GM18861 (cell line): ENCODE data around the gene DAPP1.
A peak's percentile ranks its signal among the peaks of the same experiment; 100 is the strongest.

ENCODE experiments used
- ATAC-seq: cut with Tn5 transposase; IDR thresholded peaks from one replicate; pipeline ENCODE4 v1.9.1; 2021; ENCODE audit not compliant: unreplicated experiment

Gene DAPP1

DNA sequence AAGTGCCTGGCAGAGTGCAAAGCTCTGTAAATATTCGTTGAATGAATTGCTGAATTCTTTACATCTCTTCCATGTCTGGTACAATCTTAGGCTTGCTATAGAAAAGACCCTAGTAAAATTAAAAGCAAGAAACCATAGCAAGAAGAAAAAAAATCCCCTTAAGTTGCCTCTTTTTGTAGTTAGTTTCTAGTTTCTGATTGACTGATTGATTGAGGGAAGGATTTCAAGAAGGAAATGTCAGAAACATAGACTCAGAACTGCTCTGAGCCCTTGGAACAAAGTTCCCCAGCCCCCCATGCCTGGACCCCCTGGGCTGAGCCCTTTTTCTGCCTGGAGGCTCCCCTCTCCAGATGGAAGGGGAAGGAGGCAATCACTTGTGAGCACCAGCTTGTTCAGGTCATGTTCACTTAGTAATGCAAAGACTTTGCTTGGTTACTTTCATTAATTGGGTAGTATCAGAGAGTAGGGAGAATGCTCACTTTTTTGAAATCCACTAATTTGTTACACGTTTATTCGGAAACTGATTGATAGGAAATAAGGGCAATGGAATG lies 35.6 kb downstream of the DAPP1 start:
- peak; percentile 10 for ATAC-seq

DNA sequence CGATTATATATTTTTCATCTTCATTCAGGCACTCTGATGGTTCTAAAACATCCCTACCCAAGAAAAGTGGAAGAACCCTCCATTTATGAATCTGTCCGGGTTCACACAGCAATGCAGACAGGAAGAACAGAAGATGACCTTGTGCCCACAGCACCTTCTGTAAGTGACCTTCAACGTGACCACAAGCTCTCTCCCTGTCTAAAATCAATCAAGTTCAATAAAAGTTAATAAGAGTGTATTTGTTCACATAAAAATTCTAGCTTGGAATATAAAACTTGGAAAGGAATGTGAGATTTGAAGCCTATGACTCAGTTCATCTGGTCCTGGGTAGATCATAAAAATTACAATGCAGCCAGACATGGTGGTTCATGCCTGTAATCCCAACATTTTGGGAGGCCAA lies 36.6 kb downstream of the DAPP1 start:
- no peak for ATAC-seq

DNA sequence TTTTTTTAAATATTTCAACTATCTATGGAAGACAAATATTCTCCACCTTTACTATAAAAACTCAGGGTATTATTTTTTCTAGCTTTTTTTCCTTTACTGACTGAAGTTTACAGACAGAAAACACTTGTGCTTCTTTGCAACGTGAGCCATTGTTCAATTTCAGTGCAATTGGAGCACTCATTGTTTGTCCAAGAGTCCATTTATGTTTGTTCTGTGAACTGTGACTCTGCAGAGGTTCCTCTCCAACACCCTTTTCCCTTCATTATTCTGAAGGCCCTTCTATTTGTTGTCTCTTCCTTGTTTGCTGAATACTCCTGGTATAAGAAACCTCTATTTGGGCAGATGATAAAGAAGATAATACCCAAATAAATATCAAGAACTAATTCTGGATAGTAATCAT lies 37.4 kb downstream of the DAPP1 start:
- no peak for ATAC-seq

DNA sequence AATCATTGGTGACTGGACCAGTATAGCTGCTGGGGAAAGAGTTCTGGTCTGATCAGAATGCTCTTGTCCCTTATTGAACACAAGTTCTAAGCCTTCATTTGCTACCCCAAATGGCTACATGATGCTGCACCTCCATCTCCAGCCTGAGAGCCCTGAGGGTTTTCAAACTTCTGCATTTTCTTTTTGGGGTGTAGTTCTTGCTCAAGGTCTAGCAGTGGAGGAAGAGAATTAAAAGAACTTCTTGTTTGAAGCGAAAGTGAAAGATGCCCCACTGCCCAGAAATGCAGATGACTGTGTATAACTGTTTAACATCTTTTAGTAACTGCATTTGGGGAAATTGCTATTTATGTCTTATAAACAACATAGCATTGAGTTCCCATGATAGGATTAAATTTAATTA lies 39.1 kb downstream of the DAPP1 start:
- peak; percentile 43 for ATAC-seq

DNA sequence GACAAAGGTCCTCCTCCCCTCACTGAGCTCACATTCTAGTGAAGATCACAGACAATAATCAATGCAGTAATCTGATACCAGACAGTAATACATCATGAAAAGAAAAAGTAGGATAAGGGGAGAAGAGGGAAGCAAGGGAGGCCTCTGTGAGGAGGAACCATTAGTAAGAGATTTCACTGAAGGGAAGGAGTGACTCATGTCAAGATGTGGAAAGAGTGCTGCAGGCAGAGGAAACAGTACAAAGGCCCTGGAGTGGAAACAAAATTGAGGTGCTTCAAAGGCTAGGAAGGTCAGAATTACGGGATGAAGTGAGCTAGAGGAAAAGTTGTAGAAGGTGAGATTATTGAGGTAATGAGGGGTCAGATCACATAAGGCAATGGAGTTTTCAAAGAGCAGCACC lies 39.5 kb downstream of the DAPP1 start:
- no peak for ATAC-seq

DNA sequence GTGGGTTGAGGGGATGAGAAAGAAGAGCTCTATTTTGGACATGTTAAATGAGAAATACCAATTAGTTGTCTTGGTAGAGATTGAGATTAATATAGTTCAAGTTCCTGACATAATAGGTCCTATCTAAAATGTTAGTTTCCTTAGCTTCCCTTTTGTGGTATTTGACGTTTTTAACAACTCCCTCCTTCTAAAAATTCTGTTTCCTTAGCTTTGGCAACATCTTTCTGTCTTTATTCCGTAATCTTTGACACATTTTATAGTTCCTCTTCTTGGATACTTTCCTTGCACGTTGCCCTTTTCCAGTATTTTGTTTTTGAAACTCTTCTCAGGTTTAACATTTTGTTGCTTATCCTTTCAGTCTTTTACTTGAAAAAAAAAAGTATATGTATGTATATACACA lies 40.7 kb downstream of the DAPP1 start:
- no peak for ATAC-seq

DNA sequence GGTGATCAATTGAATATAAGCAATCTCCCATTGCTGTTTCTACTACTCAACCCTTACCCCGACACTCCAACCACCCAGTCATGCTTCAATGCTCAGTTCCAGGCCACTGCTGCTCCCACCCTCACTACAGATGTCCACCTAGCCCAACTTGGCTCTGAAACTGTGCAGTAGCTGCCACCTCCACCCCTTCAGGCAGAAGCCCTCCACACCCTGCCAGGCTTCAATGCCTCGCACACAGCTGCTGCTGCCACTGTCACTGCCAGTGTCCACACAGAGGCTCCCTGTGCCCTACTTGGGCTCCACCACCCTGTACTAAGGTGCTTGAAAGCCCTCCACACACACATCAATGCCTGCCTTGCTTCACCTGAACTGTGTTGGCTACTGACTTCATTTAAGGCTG lies 43.0 kb downstream of the DAPP1 start:
- peak; percentile 49 for ATAC-seq

DNA sequence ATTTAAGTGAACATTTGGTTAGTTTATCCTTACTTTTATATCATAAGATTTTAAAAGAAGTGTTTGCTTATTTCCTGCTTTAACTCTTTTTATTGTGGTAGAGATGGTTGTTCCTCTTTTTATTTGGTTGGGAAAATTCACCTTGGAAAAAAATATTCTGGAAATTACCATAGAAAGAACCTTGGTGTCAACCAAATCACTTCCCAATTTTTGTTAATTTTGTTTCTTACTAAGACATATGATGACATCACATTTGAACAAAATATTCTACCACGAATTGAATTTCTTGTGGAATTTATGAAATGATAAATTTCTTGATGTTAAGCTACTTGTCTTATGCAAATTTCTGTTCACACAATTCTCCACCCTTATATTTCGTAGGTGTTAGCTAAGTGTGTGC lies 43.9 kb downstream of the DAPP1 start:
- ATAC-seq = no peak

DNA sequence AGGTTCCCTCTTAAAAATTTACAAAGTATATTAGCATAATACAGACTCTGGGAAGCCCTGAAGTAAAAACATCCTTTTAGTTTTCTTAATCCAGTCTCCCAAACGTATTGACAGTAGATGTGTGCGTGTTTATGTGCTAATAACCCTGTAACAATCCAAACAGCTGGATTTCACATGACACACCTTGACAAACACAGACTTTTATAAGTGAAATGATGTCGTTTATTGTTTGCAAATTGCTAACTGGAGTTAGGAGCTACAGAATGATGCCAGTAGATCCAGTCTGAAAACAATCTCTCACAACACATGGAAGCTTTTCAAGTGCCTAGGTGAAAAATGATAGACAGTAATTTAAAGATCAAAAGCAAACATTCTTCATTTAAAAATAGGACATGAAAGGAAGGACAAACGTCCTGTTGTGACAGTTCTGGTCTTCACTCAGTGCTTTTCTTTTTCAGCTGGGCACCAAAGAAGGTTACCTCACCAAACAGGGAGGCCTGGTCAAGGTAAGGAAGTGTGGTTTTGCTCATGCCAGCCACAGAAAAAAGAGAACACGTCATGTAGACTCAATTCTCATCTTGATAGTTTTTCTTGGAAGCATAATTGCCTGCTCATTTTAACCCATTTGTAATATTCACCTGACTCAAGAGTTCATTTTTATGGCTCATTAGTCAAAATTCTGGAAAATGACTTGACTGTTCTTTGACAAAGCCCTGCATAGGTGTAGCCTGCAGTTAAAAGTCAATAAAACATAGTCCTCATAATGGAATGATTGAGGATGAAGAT lies 44.7 kb downstream of the DAPP1 start:
- ATAC-seq = no peak

DNA sequence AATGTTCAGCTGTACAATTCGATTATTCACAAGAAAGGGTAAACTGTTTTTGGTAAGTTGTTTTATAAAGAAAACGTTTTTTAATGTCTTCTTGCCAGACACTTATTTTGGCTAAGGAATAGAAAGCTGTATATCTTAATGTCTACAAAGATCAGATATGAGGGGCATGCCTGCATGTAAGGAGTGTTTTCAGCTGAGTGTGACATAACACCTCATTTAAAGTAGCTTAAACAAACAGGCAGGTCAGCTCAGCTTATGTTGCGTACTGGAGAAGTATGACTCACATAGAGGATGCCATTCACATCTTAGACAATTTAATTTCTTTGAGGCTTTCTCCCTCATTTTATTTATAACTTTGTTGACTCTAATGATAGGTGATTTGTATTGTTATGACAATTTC lies 47.2 kb downstream of the DAPP1 start:
- no peak for ATAC-seq

DNA sequence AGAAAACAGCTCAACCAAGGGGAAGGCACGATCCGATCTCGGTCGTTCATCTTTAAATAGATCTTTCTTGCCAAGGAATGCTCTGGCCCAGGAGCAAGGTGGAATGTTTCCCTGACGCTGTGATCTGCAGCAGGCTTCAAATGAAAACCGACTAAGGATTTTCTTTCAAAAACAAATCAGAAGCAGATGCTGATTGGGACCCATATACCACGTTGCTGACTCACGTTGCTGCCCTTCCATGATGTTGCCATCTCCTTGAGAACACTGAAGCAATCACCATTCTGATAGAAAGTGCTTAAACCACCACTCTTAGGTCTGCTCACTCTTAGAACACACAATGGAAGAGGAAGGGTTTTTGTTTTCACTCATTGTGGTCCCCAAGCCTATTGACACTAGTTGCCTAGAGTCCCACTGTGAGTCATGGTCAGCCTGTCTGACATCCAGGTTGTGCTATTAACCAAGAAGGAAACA lies 51.5 kb downstream of the DAPP1 start:
- no peak for ATAC-seq

DNA sequence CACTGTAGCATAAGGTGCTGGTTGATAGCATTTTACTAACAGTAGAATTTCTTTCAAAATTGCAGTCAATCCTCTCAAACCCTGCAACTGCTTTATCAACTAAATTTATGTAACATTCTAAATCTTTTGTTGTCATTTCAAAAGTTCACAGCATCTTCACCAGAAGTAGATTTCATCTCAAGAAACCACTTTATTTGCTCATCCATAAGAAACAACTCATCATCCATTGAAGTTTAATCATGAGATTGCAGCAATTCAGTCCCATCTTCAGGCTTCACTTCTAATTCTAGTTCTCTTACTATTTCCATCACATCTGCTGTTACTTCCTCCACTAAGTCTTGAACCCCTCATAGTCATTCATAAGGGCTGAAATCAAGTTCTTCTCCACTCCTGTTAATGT lies 55.9 kb downstream of the DAPP1 start:
- ATAC-seq = no peak

DNA sequence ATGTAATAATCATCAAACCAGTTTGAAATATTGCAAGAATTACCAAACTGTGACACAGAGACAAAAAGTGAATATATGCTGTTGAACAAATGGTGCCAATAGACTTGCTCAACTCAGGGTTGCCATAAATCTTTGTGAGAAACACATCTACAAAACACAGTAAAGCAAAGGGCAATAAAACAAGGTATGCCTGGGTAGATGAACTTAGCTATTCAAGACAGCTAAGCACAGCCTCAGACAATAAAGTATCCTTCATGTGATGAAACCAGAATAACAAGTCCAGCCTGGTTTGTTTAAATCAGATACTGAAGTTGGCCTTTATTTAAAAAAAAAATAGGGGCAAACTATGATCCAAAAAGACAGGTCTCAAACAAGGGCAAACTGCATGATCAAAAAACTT lies 58.4 kb downstream of the DAPP1 start:
- no peak for ATAC-seq

DNA sequence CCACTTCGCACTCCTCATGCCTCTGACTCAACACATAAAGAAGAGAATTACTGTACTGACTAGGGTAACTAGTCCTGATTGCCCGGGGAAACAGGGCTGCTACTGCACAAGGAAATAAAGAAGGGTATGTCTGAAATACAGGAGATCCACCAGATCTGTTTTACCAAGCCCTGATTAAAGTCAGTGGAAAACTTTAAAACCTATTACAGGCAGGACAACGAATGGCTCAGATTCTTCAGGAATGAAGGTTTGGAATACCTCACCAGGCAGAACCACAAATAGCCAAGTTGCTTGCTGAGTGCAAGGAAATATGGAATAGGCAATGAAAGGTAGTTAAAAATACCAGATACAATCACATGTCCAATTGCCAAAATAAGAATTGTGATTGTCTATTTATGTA lies 60.3 kb downstream of the DAPP1 start:
- ATAC-seq = no peak

DNA sequence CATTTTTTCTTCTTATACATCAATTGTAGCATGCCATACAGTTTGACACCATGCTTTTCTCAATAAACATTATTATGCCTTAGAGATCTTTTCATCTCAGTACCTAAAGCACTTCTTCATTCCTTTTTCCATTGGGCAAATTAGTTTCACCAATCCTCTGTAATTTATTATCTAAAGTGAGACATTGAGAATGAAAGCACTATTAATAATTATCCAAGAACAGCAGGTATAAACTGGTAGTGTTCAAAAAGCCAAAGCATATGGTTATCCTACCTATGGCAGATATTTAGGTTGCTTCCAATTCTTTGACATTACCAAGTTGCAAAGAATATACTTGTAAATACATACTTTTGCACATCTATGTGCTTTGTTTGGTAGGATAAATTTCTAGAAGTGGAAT lies 62.0 kb downstream of the DAPP1 start:
- peak; percentile 39 for ATAC-seq

DNA sequence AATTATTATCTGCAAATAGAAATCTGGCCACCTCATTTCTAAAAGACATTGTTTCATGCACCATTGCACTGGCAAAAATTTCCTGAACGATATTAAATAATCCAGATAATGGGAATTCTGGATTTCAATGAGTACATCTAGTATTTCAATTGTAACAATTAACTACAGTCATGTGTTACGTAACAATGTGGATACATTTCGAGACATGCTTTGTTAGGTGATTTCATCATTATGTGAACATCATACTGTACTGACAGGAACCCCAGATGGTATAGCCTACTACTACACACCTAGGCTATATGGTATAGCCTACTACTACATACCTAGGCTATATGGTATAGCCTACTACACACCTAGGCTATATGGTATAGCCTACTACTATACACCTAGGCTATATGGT lies 62.8 kb downstream of the DAPP1 start:
- no peak for ATAC-seq

DNA sequence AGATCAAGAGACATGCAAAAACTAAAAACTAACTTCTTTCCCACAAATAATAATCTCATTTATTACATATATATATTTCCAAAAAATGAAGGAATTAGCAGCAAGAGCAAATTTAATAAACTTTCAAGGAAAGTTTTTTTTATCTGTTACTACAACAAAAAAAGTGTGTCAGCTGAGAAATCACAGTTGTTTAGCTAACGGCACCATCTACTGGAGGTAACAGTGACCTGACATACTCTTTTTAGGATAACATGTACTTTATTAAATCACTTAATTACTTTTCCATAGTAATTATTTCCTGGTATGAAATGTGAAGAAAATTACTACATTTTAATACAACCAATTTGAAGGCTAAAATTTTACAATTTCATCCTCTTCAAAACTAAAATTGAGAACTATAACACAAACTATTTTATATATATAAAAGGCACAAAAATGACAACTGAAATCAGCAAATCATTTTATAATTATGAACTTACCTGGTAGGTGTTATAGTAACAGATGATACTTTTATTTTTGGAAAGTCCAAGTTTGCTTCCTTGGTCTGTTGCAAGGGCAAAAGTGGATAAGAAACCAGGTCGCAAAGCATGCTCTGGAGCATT lies 68.5 kb downstream of the DAPP1 start:
- ATAC-seq = peak; percentile 64

DNA sequence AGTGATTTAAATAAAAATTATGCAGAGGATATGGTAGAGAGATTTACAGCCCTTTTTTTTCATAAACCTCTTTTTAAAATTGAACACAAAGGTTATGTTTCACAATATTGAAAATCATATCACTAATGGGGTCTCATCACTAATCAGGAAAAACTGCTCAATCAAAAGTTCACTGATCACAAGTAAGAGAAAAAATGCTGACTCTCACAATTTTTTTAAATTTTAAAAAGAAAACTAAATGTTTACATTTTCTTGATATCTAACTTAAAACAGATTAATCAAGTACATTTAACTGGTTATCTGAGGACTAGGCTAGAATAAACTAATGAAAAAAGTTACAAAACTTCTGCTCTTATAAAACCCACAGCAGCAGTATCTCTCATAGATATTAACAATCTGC lies 69.1 kb downstream of the DAPP1 start:
- ATAC-seq = no peak

DNA sequence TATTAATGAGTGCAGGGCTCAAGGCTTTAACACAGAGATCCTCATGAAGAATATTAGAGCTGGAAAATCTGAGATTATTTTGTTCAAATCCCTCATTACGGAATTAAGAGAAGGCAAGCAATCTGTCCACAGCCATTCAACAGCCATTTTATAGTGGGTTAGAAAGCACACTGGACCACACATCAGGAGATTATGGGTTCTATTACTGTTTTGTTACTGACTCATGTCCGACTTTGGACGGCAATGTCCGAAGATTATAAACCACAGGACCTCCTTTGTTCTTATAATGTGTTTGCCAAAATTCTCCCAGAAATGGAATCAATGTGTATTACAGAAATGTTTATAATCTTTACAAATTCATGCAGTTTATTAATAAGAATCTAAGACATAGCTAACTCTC lies 69.5 kb downstream of the DAPP1 start:
- no peak for ATAC-seq

DNA sequence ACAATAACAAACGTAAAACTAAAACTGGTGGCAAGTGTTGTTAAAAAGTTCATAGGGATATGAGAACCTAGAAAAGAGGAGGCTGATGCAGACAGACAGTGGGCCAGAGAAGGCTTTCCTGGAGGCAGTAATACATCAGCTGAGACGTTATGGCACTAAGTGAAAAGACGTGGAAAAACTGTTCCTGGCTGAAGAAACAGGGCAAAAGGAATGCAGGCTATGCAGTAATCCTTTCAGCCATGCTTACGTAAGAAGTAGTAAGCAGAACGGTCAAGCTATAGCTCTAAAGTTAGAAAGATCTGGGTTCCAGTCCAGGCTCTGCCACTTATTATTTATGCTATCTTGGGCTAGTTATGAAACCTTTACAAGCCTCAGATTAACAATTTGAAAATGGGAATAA lies 71.2 kb downstream of the DAPP1 start:
- ATAC-seq = no peak

DNA sequence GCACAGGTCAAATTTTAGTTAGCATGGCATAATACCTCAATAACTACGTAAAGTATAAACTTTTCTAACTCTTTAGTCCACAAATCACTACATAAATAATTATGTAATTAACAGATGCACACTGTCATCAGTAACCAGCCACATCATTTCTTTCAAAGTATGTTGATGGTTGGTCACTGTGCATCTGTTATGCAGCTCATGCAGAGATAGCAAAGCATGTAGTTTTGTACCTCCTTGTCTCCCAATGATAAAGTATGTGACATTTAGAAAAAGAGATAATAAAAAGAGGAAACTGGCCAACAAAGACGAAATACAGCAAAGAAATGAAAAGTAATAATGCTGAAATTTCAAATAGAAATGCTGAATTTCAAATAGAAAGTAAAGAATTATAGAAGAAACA lies 74.7 kb downstream of the DAPP1 start:
- no peak for ATAC-seq

DNA sequence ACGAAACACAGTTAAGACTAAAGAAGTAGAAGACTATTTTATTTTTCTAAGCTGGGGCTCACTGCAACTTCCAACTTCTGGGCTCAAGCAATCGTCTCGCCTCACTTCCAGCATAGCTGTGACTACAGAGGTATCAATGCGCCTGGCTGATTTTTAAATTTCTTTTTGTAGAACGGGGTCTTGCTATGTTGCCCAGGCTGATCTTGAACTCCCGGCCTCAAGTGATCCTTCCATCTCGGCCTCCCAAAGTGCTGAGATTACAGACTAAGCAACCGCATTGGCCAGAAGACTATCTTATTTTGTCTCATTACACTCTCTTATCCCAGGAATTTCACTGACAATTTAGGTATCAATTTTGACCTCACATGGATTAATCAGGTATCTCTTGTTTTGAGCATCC lies 76.4 kb downstream of the DAPP1 start:
- ATAC-seq = no peak

DNA sequence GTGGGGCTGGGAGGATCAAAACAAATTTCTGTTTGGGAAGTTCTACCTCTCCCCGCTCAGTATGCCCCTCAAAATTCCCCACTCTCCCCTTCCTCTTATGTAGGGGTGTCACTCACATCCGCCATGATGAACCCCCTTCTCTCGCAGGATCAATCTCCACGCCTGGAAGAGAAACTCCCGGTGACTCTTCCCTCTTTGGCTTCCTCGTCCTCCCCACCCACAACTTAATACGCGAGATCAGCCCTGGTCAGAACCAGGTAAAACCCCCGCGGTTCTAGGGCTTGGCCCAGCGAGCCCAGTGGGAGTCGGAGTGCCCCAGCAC lies 77.2 kb downstream of the DAPP1 start:
- ATAC-seq = no peak
